ENCODE data around the gene PIM3.

PIM3 gene

DNA sequence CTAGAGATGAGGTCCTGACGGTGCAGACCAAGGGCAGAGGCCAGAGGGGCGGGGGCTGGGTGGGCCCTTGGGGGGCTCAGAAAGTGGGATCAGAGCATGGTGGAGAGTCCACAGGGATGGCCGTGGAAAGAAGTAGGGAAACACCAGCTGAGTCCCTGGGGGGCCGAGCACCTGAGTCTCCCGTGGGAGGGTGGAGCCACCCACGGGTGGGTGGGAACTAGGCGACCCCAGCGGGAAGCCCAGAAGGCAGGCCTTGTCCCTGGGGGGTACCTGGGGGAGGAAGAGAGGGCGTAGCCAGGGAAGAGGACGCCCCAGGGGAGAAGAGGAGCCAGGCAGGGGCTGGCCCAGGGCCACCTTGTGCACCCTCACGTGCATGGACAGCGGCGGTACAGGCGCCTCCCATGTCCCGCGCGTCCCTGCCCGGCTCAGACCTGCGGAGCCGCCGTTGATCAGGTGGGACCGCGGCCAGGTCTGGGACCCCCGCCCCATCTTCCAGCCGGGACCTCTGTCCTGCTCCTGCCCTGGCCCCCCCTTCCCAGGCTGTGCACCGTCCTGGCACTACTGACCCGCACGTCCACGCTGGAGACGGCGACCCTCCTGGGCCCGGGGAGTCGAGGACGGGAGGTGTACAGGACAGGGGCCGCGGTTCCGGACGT lies 31.9 kb upstream of the PIM3 start:
- DNase-seq, result no peak

- DNase-seq, result peak; percentile 79
These were observed 31.2 kb upstream of the PIM3 start for GRCh38 chr22:49929211-49929979.

DNA sequence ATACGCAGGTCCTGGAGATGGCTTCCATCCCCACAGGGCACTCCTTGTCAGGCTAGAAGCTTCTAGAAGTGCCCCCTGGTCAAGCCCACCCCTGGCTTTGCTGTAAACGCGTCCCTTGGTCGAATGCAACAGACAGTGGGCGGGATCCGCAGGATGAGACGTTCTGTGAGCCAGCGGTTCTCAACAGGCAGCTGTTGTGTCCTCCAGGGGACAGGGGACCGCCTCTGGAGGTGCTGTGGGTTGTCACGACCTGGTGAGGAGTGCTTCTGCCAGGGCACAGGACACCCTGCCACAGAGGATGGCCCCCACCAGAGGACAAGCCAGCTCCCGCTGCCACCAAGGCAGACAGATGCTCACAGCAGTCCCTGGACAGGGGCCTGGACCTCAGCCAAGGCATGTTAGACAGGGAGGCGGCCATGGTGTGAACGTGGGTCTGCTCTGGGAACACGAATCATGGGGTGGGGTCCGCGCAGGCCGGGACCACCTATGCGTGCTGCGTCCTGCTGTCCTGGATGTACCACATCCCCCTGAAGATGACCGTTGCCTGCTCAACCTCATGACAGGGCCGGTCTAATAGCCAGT lies 30.5 kb upstream of the PIM3 start:
- no peak for DNase-seq

GRCh38 chr22:49930596-49931412 lies 29.8 kb upstream of the PIM3 start:
- DNase-seq, result peak; percentile 72

DNA sequence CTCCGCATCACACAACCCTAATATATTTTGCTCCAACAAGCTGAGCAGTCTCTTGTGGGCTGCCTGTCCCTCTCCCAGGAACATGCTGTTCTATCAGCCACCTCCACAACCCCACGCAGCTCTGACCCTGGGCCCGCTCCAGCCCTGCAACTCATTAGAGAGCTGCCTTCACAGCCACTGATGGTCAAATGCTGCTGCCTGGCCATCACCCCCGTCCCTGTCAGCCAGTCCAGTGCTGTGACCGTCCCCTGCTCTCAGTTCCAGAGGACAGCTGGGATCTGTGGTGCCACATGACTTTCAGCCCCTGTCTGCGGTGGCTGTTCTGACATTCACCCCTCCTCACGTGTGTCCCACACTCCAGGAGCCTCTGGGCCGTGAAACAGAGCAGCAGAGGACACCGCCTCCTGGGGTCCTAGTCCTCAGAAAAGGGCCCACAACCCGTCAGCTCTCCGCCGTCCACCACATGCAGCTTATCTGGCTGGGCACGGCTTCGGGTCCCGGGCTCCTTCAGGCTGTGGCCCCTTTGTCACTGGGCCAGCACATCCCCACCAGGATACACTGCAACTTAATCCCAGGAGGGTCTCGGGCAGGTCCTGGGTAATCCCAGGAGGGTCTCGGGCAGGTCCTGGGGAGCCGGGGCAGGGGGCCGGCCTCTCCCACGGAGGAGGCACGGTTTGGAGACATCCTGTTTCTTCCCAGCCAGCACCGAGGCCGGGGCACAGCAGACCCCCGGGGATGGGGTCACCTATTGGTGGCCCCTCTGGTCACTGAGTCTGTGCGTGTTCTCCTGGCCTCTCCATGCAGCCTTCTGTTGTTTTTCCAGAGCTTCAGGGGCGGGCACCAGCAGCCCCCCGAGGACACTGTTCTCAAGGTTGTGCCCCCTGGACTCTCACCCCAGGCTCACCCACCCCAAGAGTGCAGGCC lies 27.1 kb upstream of the PIM3 start:
- DNase-seq, result no peak

GRCh38 chr22:49934160-49934890 lies 26.2 kb upstream of the PIM3 start:
- peak; percentile 62 for DNase-seq

DNA sequence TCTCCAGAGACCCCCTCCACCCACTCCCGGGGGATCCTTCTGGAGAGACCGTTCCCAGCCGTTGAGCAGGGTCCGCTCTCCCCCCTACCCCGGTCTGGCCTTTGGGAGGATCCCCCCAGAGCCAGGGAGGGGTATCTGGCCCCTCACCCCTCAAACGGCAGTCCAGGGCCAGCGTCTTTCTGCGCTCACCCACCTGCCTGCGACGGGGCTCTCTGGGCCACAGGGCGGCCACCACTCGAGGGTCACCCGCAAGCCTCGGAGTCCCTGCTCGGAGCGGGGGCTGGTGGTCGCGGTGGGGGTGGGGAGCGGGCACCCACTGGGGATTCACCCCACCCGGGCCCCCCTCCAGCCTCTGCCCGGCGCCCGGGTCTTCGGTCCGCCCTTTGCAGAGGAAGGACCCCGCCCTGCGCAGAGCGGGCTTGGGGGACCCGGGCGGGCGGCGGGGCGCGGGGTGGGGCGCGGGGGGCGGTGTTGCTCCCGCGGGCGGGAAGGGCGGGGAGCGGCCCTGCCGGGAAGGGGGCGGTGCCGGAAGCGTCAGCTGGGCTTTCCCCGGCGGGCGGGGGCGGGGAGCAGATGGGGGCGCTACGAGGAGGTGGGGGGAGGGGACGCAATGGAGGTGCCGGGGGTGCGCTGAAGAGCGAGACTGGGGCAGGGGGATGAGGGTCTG lies 25.5 kb upstream of the PIM3 start:
- DNase-seq, result peak; percentile 94

DNA sequence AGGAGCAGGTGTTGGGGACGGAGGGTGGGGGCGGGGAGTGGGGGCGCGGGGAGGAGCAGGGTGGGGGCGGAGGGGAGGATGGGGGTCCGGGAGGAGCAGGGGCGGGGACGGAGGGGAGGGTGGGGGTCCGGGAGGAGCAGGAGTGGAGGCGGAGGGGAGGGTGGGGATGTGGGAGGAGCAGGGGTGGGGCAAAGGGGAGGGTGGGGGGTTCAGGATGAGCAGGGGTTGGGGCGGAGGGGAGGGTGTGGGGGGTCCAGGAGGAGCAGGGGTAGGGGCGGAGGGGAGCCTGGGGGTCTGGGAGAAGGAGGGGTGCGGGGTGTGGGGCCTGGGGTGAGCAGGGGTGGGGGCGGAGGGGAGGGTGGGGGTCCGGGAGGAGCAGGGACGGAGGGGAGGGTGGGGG lies 25.0 kb upstream of the PIM3 start:
- no peak for DNase-seq

GRCh38 chr22:49936018-49936972 lies 24.3 kb upstream of the PIM3 start:
- peak; percentile 95 for DNase-seq

- DNase-seq, result no peak
These were observed 23.4 kb upstream of the PIM3 start for GRCh38 chr22:49936973-49937757.

GRCh38 chr22:49937758-49938564 lies 22.6 kb upstream of the PIM3 start:
- no peak for DNase-seq

DNA sequence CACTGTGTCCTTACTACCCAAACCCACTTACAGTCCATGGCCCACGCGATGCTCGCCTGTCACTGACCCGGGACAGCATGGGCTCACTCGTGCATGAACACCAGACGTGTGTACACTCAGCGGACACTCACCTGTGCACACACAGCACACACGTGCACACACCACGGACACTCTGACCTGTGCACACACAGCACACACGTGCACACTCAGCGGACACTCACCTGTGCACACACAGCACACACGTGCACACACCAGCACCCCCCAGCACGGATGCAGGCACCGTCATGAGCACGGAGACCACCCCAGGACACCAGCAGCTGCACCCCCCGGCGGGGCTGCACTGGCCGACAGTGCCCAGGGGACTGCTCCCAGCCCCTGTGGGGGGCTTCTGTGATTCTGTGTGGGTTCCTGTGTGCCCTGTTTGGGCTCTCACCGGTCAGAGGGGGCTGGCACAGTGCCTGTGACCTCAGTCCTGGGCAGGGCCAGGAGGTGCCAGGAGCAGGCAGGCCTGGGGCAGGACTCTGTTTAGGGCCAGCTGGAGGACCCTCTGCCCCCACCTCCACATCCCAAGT lies 21.9 kb upstream of the PIM3 start:
- DNase-seq, result no peak

- DNase-seq, result no peak
These were observed 18.9 kb upstream of the PIM3 start for GRCh38 chr22:49941507-49942316.

- DNase-seq, result no peak
These were observed 17.8 kb upstream of the PIM3 start for GRCh38 chr22:49942565-49943404.

DNA sequence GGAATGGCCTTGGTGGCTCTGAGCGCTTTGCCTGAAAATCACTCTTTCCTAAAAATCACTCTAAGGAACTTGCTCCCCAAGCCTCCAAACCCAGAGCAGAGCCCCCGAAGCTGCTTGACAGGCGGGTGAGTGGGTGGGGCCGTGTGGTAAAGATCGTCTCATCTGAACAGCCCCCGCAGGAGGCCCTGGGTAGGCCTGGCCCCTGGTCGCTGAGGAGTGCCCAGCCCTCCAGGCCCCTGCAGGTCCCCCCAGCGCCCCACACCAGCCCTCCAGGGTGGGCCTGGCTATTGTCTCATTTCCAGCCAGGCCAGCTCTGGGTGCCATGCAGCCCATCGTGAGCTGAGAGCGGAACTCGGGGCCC lies 17.2 kb upstream of the PIM3 start:
- DNase-seq, result no peak
